ENCODE results near the gene AP3M1.

The AP3M1 gene

DNA sequence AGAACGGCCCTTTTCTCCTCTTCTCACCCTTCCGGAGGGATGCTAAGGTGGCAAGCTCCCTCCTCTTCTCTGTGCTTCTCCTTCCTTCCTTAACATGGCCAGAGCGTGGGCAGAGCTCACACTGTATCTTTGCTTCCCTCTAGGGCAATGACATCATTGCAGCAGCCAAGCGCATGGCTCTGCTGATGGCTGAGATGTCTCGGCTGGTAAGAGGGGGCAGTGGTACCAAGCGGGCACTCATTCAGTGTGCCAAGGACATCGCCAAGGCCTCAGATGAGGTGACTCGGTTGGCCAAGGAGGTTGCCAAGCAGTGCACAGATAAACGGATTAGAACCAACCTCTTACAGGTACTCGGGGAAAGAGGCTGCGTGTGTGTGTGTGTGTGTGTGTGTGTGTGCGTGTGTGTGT is 36.6 kb downstream of the AP3M1 start:
- DNase-seq (no peak), ATAC-seq (no peak)

DNA sequence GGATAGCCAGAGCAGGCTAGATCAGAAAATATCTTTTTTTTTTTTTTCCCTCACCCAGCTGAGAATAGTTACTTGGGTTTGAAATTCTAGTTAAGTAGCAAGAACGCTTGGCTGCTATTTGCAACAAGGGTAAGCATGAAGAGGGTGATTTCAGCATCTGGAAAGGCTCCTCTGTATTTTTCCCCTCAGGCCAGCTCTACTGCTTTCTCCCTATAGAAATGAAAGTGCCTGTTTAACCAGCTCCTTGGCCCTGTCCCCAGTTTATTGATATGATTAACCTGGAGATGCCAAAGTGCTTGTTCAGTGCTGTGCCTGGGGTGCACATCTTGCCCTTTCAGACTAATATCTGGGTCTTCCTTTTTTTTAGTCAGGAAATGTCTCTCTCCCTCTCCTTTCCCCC is 37.1 kb downstream of the AP3M1 start:
- no peak for DNase-seq
- no peak for ATAC-seq

DNA sequence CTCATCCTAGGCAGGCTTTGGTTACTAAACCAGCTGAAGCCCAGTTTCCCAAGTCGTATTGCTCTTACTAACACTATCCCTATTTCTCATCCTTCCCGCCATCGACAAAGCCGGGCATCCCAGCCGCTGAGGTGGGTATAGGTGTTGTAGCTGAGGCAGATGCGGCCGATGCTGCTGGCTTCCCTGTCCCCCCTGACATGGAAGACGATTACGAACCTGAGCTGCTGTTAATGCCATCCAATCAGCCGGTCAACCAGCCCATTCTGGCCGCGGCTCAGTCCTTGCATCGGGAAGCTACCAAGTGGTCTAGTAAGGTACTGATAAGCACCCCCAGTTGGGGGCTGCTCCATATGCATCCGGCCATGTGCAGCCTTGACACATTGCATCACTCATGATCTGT is 38.8 kb downstream of the AP3M1 start:
- DNase-seq (no peak), ATAC-seq (no peak)

DNA sequence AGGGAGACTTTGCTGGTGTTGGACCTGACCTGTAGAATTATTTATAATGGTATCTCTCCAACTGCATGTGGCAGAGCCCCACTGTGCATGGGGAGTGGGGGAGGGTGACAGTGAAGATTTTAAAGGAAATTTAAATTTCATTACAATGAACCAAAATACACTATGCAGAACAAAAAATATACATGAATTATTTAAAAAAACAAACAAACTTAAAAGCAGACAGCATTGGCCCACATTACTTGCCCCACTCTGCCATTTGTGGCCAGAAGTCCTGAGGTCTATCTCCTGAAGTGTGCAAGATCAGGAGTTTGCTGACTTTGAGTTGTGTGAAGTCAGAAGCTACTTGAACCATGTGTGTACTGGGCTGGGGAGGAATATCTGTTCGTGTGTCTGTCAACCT is 40.5 kb downstream of the AP3M1 start:
- no peak for ATAC-seq
- no peak for DNase-seq

DNA sequence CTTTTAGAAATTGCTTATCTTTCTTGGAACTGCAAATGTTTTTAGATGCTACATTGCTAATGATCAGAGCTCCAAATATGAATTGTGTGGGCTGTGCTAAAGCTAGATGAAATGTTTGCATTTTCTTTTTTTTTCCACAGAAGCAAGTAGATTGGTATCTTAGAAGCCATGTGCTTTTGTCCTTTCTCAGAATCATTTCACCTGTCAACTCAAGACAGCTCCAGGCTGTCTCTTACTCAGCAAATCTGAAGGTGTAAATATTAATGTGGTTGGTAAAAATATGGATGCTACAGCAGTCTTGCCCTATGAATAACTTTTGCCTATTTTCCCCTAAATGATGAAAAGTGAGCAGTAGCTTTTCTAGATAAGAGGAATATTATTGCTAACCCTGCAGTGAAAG is 41.2 kb downstream of the AP3M1 start:
- no peak for ATAC-seq
- no peak for DNase-seq

DNA sequence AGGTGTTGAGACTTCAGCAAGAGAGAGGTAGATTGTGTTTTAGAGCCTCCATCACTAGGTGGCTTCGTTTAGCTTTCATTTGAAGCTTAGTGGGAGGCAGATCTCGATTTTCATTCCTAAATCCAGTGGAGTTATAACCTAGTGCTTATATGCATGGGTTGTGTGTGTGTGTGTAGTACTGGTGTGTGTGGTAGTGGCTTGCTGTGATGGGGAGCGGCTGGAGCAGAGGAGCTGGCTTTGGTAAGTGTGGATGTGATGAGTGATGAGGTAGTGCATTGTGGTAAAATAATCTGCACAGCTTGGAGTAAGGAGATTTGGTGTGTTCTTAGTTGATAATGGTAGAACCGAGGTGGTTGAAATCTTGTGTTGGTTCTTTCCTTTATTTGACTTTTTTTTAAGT is 43.2 kb downstream of the AP3M1 start:
- ATAC-seq (no peak), DNase-seq (no peak)

DNA sequence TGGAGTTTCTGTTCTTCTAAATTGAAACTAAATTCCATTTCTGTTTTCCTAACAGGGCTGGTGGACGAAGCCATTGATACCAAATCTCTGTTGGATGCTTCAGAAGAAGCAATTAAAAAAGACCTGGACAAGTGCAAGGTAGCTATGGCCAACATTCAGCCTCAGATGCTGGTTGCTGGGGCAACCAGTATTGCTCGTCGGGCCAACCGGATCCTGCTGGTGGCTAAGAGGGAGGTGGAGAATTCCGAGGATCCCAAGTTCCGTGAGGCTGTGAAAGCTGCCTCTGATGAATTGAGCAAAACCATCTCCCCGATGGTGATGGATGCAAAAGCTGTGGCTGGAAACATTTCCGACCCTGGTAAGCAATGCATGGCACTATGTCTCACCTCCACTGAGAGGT is 45.6 kb downstream of the AP3M1 start:
- ATAC-seq (no peak), DNase-seq (no peak)

DNA sequence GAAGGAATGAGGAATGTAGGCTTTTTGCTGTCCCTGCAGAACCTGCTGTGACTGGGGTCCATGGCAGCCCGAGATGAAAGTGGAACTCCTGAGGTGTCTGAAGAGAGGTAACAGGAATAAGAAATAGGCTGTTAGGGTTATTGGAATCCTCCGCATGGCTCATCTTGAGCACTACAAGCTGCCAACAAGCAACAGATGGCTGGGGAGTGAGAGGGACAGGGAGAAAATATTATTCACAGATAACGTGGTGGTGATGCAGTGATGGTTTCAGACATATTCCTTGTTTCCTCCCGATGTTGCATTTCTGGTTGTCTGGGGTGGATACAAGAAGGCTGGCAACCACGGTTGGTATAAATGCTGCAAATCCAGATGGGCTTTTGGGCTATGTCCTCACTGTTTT is 46.1 kb downstream of the AP3M1 start:
- DNase-seq (no peak), ATAC-seq (no peak)

DNA sequence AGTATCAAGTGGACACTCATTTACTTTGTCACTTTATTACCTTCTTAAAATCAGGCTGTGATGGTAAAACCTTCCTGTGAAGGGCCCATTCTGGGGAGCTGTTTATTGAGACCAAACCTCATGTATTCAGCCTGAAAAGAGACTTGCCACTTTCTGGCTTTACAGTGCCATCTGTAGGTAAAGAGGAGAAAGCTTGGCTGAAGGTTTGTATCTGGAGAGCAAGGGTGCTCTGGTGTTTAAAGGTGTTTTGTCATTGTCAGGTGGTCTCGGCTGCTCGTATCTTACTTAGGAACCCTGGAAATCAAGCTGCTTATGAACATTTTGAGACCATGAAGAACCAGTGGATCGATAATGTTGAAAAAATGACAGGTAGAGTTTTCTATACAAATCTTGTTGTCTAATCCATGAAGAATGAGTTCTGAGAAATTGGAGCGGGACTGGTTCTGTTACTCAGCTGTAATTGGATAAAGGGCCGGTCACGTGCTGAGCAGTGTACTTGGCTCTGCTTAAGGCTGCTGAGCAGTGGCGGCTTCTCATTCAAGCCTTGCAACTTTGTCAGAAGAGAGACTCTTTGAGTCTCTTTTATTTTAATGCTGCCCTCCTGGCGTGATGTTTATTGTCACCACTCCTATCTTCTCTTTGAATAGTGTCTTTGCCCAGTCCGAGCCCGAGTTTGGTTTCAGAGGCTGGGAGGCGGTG is 46.9 kb downstream of the AP3M1 start:
- ATAC-seq (no peak), DNase-seq (no peak)

DNA sequence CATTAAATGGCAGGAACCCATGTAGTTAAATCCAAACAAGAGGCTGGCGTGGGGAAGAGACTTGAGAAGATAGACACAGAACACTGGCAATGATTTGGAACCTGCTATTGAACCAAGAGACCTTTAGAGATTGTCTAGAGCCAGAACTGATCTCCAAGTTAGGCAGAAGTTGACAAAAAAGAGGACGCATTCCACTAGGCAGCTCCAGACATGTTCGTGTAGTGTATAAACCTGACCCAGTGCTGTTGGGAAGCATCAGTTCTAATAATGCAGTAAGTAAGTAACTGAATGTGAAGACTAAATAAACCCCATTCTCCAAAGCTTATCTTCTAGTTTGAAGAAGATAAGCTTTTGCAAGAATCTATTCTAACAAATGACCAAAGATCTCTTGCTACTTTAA is 50.8 kb downstream of the AP3M1 start:
- ATAC-seq (no peak), DNase-seq (no peak)

DNA sequence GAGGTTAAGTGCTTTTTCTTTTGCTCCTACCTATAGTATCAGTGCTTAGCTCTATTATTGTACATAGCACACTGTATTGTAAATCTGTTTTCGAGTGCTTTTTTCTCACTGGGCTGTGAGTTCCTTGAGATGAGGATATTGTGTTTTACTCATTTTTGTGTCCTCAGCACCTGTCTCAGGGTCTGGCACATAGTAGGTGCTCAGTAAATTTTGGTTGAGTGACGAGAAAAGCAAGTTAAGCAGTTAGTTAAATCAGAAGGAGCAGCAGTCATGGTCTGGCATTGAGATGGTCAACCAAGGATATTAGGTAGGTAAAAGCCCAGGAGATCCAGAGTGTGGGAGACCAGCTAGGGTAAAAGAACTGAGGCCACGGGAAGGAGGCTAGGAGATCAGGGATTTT is 51.2 kb downstream of the AP3M1 start:
- DNase-seq: no peak
- ATAC-seq: no peak

DNA sequence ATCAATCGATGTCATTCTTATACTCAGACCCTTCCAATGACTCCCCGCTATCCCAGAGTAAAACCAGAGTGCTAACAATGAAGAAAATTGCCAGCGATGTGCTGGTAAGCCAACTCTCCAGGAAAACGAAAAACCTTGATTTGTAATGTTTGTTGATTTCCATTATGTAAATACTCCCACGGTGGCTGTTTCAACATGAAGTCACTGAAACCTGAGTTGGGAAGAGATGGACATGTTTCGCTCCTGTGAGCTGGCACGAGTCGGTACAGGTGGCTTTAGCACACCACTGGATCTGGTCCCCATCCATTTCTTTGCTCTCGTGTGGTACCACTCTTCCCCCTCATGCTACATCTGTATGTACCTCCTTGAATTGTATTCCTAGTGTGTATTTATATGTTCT is 52.9 kb downstream of the AP3M1 start:
- ATAC-seq: no peak
- no peak for DNase-seq

DNA sequence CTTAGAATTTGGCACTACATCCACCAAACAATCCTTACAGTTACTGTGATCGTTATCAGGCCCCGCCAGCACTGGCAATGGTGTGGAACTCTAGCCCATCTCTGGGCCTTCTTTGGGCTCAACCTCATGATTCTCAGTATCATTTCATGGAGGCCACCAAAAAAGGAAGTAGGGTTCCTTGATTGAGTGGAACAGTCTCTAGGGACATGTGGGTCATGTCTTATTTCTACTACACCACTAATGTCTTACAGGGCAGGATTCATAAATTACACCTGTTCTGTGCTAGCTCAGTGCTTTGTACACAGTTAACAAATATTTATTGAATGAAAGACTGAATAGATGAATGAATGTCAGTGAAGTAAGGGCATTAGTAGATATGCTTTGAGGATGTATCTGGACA is 53.9 kb downstream of the AP3M1 start:
- no peak for DNase-seq

DNA sequence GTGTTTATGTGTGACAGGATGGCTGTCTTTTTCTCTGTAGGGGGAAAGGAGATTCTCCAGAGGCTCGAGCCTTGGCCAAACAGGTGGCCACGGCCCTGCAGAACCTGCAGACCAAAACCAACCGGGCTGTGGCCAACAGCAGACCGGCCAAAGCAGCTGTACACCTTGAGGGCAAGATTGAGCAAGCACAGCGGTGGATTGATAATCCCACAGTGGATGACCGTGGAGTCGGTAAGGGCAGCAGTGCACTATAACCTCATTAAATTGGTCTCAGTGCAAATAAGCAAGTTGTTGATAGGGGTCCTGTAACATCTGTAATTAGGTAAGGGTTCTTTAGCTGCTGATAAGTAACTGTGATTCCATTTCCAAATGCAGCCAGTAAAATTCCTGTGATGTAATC is 56.4 kb downstream of the AP3M1 start:
- DNase-seq (no peak), ATAC-seq (no peak)

More for the DNA sequence above, 53.9 kb downstream of the AP3M1 start:
- ATAC-seq: no peak

DNA sequence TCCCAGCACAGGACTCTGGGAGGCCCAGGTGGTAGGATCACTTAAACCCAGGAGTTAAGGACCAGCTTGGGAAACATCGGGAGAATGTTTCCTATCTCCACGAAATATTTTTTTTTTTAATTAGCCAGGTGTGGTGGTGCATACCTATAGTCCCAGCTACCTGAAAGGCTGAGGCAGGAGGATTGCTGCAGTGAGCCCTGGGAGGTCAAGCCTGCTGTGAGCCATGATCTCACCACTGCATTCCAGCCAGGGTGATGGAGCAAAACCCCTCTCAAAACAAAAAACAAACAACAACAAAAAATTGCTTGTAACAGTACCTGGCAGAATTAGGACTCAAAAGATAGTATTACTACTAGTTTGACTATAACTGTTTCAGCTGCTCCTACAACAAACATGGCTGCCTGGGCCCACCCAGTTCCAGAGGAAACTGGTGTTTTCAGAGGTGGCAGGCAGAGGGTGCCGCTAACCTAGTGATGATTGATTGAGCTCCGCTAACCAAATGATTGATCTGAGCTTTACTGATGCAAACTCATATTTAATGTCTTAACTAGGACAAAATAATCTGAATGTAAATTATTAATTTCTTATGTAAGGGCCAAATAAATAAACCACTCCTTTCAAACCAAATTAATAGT is 57.0 kb downstream of the AP3M1 start:
- DNase-seq: no peak
- ATAC-seq: no peak

DNA sequence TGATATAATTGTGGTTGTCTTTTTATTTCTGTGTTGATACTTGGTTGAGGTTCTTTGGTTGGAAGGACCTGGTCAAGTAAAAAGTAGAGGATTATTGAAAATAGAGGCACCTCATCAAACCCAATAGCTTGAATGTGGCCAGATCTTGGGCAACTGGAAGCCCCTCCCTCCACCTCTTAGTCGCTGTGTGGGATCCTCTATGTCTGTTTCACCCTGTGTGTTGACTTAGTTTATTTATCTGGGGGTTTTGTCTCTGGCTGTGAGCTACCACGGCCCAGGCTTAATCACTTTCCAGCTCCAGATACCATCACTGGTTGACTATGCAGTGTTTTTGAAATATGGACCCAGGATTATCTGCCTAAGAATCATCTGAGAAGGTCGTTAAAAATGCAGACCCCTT is 58.3 kb downstream of the AP3M1 start:
- no peak for DNase-seq
- no peak for ATAC-seq

DNA sequence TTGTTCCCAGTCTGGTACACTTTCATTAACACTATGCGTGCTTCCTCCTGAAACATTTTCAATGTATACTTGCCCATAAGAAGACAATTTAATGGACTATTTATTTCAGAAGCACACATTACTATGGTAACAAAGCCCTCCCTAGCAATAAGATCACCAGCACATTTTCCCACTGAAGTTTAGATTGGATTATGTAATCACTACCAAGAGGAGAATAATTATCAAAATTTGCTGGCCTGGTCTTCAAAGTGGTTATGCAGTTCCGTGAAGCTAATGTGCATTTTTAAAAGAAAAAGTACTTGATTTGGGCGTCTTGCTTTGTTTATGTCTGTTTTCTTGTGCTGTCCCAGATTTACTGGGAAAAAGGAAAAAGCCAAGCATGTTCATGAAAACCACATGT is 61.9 kb downstream of the AP3M1 start:
- ATAC-seq: no peak
- DNase-seq: no peak

DNA sequence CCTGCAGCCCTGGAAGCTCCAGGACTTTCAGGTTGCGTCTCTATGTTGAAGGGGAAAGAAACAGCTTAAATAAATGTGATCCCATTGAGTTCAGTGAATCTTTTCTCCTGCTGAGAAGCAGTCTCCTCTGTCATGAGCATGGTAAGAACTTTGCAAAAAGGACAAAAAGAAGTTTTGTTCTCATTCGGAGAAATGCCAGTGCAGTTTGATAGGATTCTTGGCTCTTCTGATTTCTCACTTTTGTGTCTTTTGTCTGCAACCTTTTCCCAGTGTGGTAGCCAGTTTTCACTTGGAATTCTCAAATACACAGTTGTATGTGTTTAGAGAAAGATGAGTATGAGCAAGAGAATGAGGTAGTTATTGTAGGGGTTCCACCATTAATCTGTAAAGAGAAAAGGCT is 64.3 kb downstream of the AP3M1 start:
- DNase-seq (no peak), ATAC-seq (no peak)

DNA sequence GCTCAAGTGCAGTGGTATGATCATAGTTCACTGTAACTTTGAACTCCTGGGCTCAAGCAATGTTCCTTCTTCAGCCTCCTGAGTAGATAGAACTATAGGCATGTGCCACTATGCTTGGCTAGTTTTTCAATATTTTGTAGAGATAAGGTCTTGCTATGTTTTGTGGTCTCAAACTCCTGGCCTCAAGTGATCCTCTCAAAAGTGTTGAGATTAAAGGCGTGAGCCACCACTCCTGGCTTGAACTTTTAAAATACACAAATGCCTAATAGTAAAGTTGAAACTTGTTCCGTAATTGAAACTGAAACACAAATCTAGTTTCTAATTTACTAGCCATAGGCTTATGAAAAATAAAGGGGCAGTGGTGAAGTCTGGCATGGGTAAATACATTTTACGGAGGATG is 65.7 kb downstream of the AP3M1 start:
- DNase-seq: no peak
- peak; percentile 76 for ATAC-seq

DNA sequence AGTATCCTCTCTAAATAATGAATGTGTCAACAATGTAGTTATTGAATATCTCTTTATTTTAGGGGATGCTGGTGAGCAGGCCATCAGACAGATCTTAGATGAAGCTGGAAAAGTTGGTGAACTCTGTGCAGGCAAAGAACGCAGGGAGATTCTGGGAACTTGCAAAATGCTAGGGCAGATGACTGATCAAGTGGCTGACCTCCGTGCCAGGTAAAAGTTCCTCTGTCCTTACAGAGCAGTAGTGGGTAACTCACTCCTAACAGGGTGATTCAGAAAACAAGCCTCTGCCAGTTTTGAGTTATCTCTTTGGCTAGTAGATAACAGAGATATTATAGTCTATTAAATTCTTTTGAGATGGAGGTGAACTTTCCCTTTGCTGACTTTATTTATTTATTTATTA is 67.3 kb downstream of the AP3M1 start:
- DNase-seq (no peak), ATAC-seq (no peak)

DNA sequence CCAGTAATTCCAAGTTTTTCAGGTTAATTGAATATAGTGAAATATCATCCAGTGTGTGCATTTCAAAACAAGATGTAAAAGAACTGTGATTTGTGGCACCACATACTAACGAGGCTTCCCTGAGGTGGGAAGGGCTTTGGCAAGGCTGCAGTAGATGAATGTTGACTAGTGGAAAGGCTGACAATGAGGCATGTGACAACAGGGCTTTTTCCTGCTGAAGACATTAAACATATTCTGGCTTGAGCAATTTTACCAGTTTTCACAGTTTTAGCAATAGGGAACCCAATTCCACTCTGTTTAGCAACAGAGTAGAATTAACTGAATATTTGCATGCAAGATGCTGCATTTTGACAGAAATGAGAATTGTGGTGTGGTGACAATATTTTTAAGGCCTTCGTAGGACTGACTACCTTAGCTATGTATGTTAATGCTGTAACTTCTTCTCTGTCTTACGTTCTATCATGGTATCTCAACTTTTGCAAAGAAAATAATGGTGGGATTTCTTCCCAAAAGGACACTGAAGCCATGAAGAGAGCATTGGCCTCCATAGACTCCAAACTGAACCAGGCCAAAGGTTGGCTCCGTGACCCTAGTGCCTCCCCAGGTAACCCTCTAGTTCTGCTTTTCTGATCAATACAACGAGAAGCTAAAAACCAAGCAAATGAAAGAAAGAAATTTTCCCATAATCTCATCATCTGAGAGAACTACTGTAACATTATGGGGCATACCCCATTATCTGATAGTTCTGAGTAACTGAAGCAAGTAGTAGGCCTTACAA is 68.5 kb downstream of the AP3M1 start:
- DNase-seq: no peak

DNA sequence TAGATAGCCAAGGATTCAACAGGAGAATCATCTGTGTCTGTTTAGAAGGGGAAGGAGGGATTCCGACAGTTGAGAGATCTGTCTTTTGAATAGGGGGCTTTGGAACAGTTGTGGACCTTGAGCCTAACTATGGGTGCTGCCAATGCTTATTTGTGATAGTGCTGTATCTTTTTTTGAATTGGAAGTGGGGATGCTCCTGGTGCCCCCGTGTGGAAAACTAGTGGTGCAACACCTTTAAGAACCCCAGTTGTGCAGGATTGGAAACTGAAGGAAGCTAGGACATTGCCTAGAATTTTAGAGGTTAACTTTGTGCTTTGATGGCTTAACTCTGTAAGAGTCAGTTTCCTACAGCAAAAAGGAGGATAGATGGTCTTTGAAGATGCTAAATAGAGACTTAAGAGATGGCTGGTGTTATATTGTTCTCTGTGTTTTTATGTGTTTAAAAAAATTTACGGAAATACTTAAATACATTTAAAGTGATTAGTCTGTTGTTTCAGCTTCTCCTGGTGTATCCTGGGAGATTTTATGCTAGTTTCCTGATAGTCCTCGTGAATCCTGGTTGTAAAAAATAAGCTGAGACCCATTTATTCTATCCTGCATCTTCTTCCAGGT is 69.3 kb downstream of the AP3M1 start:
- DNase-seq (peak; percentile 40), ATAC-seq (no peak)

More for the DNA sequence above, 68.5 kb downstream of the AP3M1 start:
- no peak for ATAC-seq

DNA sequence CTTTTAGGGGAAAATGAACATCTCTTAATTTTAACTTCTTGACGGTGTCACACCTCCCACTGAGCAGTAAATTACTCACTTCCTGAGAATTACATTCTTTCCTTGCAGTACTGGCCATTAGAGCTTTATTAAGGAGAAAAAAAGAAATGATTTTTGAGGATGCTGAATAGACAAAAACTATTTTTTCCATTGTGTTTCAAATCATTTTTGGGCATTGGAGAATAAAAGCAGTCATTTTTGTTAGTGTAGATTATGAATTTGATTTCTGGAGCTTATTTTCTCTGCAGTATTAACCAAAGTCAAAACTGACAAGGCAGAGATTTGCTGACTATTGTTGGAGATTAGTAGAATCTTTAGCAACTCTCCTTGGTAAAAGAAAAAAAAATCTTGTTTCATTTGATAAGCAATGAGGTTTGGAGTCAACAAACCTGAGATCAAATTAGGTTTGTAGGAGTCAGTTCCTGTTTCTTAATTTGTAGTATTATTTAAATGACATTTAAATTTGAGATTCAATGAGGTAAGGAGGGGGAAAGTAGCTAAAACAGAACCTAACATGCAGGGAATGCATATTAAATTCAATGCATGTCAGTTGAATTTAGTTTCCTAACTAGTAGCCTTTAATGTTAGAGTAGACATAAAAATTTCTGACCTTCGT is 70.6 kb downstream of the AP3M1 start:
- no peak for DNase-seq
- ATAC-seq: no peak

Data from stimulated activated naive CD8-positive, alpha-beta T cell treated with anti-CD3 and anti-CD28 coated beads, Interleukin-15, Interleukin-2, amounts not matched to agents 100 U/mL and 50 U/mL, for 24 hours (primary cell).